ENCODE data around the gene TRPM3. TPM values are rescaled to one million over a fixed set of nuclear protein-coding genes. Genes with fewer than 3 reads are reported as not detected.

TRPM3 gene
- total RNA-seq, 4 donors from 2014 or later: 0.51 to 8.4 (median 3.3) TPM

DNA sequence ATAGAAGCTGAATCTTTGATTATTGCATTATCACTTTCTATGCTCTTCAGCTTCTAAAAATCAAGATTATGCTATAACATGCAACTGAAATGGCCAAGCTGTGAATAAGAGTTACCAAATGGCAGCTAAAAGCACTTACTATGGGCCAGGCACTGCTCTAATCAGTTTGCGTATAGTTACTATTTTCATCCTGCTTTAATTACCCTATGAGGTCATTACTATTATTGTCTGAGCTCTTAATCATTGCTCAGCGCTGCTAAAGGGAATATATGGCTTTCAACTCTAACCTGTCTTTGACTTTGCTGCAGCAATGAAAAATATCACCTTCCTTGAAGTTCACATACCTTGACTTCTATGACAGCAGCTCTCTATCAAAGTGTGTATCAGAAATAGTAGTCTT, 210.8 kb downstream of the TRPM3 start:
- Histone ChIP-seq H3K36me3 (no peaks in the 10 kb centered on the region), H3K27me3 (no peaks in the 10 kb centered on the region), H3K4me3 (no peak overlapping the region), H3K9me3 (no peaks in the 10 kb centered on the region), H3K4me1 (no peaks in the 10 kb centered on the region), H3K27ac (no peak overlapping the region)
- DNase-seq: no peak
- TF ChIP-seq, protein P1, sequence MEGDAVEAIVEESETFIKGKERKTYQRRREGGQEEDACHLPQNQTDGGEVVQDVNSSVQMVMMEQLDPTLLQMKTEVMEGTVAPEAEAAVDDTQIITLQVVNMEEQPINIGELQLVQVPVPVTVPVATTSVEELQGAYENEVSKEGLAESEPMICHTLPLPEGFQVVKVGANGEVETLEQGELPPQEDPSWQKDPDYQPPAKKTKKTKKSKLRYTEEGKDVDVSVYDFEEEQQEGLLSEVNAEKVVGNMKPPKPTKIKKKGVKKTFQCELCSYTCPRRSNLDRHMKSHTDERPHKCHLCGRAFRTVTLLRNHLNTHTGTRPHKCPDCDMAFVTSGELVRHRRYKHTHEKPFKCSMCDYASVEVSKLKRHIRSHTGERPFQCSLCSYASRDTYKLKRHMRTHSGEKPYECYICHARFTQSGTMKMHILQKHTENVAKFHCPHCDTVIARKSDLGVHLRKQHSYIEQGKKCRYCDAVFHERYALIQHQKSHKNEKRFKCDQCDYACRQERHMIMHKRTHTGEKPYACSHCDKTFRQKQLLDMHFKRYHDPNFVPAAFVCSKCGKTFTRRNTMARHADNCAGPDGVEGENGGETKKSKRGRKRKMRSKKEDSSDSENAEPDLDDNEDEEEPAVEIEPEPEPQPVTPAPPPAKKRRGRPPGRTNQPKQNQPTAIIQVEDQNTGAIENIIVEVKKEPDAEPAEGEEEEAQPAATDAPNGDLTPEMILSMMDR (IDR thresholded peaks at IDR 0.05): no peak
- TF ChIP-seq POLR2A (IDR thresholded peaks at IDR 0.05): no peak
- intact Hi-C loops (cut with DNase I; ENCODE audit: low total_unique reads): no loop called here

DNA sequence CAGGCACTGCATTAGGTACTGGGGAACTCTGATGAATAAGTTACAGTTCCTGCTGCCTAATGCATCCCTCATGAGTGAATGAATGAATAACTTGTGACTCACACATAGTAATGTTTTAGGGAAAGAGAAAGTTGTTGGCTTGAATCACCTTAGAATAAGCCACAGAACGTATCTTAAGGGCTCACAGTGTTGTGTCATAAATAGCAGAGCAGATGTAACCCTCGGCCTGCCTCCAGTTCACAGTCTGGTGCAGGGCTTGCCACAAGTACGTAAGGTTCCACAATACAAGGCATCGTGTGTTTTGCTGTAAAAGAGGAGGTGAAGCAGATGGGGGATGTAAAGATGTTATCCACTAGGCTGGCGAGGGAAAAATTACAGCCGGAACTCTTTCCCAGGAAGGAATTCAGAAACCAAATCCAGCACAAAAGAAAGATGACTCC, 218.7 kb downstream of the TRPM3 start:
- intact Hi-C loops (cut with DNase I; ENCODE audit: low total_unique reads): no loop called here
- Histone ChIP-seq H3K36me3 (no peaks in the 10 kb centered on the region), H3K27me3 (no peaks in the 10 kb centered on the region), H3K9me3 (no peaks in the 10 kb centered on the region), H3K27ac (no peak overlapping the region), H3K4me1 (no peaks in the 10 kb centered on the region), H3K4me3 (no peak overlapping the region)
- DNase-seq: peak; percentile 14 to 25
- TF ChIP-seq, protein P1 (IDR thresholded peaks at IDR 0.05): no peak
- TF ChIP-seq POLR2A (IDR thresholded peaks at IDR 0.05): no peak

DNA sequence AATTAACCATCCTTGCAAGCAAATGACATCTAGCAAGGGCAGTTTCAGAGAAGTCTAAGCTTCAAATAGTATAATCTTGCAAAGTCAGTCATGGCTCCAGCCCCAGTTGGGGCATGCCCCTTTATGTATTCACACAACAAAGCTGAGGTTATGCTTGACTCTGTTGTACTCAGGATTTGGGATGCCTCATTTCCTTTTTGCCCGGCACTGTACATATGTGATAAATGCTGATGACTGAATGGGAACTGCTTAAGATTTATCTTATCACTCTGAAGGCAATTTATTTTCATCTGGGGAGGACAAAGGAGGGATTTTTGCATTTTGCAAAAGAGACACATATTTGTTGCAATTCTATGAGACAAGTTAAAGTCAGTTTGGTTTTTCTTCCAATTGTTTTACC, 219.2 kb downstream of the TRPM3 start:
- no peaks in the 10 kb centered on the region for H3K36me3 ChIP-seq
- no peak for DNase-seq
- no peaks in the 10 kb centered on the region for H3K4me1 ChIP-seq
- no peak overlapping the region for H3K27ac ChIP-seq
- intact Hi-C loops (cut with DNase I; ENCODE audit: low total_unique reads): no loop called here
- H3K27me3 ChIP-seq: no peaks in the 10 kb centered on the region
- no peak overlapping the region for H3K4me3 ChIP-seq
- TF ChIP-seq, protein P1 (IDR thresholded peaks at IDR 0.05): no peak
- no peak for TF ChIP-seq POLR2A (IDR thresholded peaks at IDR 0.05)
- H3K9me3 ChIP-seq: no peaks in the 10 kb centered on the region

DNA sequence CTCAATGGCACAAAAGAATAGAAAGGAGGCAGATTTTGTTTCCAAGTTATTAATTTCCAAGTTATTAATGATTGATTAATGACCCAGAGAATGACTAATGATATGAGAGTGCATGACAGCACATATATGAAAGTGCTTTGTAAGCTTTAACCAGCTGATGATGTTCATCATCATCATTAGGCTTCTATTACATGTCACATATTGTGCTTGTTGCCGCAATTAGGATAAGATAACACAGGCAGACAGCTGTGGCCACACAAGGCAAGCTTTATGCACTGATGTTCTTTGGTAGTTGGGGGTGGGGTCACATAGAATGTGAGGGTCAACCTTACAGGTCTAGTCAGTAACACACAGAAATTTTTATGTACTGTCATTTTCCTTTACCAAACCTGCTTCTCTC, 219.7 kb downstream of the TRPM3 start:
- no peak for DNase-seq
- TF ChIP-seq, protein P1 (IDR thresholded peaks at IDR 0.05): no peak
- TF ChIP-seq POLR2A (IDR thresholded peaks at IDR 0.05): no peak
- Histone ChIP-seq H3K9me3 (no peaks in the 10 kb centered on the region), H3K36me3 (no peaks in the 10 kb centered on the region), H3K27ac (no peak overlapping the region), H3K4me1 (no peaks in the 10 kb centered on the region), H3K27me3 (no peaks in the 10 kb centered on the region), H3K4me3 (no peak overlapping the region)
- intact Hi-C loops (cut with DNase I; ENCODE audit: low total_unique reads): no loop called here

DNA sequence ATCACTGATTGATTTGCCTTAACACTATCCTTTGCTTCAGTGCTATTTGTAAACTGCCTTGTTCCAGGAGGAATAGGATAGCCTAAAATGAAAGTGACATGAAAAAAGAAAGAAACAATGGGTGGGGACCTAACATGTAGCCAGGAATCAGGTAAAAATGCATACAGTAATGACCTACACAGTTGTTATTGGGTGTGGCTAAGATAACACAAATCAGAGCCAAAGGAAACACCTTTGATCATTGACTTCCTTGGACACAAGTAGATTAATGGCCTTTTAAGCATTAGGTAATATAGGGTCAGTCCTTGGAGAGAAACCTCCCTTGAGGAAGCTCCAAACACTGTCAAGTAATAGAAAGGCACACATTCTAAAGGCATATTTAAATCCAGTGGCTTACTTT, 220.4 kb downstream of the TRPM3 start:
- H3K27me3 ChIP-seq: no peaks in the 10 kb centered on the region
- DNase-seq: no peak
- no peak overlapping the region for H3K27ac ChIP-seq
- H3K4me1 ChIP-seq: no peaks in the 10 kb centered on the region
- TF ChIP-seq, protein P1 (IDR thresholded peaks at IDR 0.05): no peak
- no peak for TF ChIP-seq POLR2A (IDR thresholded peaks at IDR 0.05)
- no peaks in the 10 kb centered on the region for H3K9me3 ChIP-seq
- intact Hi-C loops (cut with DNase I; ENCODE audit: low total_unique reads): no loop called here
- H3K4me3 ChIP-seq: no peak overlapping the region
- no peaks in the 10 kb centered on the region for H3K36me3 ChIP-seq
